RWPE1 (cell line): ENCODE measurements around the gene NFATC1.
"Not testable (repeated sequence)": the region's sequence is repeated elsewhere in the genome, so short reads cannot be mapped to it uniquely, and the experiment has no call there.

Experiments used
- CTCF ChIA-PET: fragments of 350-600 bp; sonication (Branson Sonifier 250); formaldehyde crosslinking; extraction: SDS; loops from one replicate; lab custom pipeline; 2021; lab: Yijun Ruan, JAX
- POLR2A ChIA-PET: fragments of 400-600 bp; formaldehyde crosslinking; extraction: SDS; loops from one replicate; lab custom pipeline; 2020; ENCODE audit warnings: antibody characterized with exemption; ENCODE audit not compliant: low non-redundant PET; lab: Yijun Ruan, JAX
- DNase-seq: peaks from one replicate; pipeline ENCODE4 v3.0.0; 2012; ENCODE audit warnings: low spot score
- H3K27ac ChIP-seq: fragments of 450-650 bp; 2 replicates; pipeline ENCODE4 v1.5.1; 2017
- TF ChIP-seq, protein P1 (sequence below): fragments of 450-650 bp; conservative IDR thresholded peaks from 2 replicates; pipeline ENCODE4 v1.5.1; 2017; ENCODE audit warnings: low read depth, mild to moderate bottlenecking

NFATC1 gene

DNA sequence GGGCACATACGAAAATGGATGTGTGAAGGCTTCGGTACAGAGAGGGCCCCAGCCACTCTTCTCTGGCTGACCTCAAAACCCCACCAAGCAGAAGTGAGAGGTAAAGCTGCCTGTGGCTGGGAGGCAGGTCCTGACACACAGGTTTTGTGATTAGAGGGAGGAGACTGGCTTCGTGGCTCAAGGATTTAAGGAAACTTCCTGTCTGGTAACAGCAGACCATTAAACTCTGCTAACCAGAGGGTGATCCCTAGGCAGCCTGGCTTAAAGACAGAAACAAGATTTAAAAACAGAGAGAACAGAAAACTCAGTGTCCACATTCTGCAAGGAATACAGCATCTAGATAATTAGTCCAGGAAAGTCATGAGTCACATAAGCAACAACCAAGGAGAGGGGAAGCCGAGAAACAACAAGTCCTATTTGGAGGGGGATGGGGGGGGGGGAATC, 101.9 kb downstream of the NFATC1 start:
- TF ChIP-seq, protein P1, sequence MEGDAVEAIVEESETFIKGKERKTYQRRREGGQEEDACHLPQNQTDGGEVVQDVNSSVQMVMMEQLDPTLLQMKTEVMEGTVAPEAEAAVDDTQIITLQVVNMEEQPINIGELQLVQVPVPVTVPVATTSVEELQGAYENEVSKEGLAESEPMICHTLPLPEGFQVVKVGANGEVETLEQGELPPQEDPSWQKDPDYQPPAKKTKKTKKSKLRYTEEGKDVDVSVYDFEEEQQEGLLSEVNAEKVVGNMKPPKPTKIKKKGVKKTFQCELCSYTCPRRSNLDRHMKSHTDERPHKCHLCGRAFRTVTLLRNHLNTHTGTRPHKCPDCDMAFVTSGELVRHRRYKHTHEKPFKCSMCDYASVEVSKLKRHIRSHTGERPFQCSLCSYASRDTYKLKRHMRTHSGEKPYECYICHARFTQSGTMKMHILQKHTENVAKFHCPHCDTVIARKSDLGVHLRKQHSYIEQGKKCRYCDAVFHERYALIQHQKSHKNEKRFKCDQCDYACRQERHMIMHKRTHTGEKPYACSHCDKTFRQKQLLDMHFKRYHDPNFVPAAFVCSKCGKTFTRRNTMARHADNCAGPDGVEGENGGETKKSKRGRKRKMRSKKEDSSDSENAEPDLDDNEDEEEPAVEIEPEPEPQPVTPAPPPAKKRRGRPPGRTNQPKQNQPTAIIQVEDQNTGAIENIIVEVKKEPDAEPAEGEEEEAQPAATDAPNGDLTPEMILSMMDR, result no peak
- POLR2A ChIA-PET, result no interaction called here
- CTCF ChIA-PET, result no interaction called here
- DNase-seq, result no peak
- H3K27ac ChIP-seq, result no peak overlapping the region

DNA sequence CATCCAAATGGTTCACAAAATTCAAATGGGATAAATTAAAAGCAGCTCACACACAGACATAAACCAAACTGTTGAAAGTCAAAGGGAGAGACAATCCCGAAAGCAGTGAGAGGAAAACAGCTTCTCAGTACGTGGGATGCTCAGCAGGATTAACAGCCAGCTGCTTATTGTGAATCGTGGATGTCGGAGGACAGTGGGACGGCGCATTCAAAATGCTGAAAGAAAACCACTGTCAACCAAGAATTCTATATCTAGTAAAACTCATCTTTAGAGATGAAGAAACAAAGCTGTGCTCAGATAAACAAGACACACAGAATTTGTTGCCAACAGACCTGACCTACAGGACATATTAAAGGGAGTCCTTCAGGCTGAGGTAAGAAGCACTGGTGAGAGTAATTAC, 102.9 kb downstream of the NFATC1 start:
- H3K27ac ChIP-seq, result no peak overlapping the region
- DNase-seq, result no peak
- CTCF ChIA-PET, result no interaction called here
- POLR2A ChIA-PET, result no interaction called here
- TF ChIP-seq, protein P1, result no peak

- DNase-seq, result no peak
- CTCF ChIA-PET, result no interaction called here
These were observed 105.3 kb downstream of the NFATC1 start for GRCh38 chr18:79501006-79501405.

GRCh38 chr18:79502782-79503181, 107.1 kb downstream of the NFATC1 start:
- no peak for DNase-seq
- H3K27ac ChIP-seq, result no peak overlapping the region
- TF ChIP-seq, protein P1, result no peak
- ChIA-PET POLR2A (no interaction called here), CTCF (no interaction called here)

More at GRCh38 chr18:79501006-79501405, 105.3 kb downstream of the NFATC1 start:
- TF ChIP-seq, protein P1, result no peak
- POLR2A ChIA-PET, result no interaction called here
- H3K27ac ChIP-seq, result no peak overlapping the region

GRCh38 chr18:79503406-79503805, 107.7 kb downstream of the NFATC1 start:
- ChIA-PET CTCF (no interaction called here), POLR2A (no interaction called here)
- TF ChIP-seq, protein P1, result no peak
- no peak for DNase-seq
- H3K27ac ChIP-seq, result no peak overlapping the region

GRCh38 chr18:79504034-79504433, 108.3 kb downstream of the NFATC1 start:
- no peak for DNase-seq
- no peak overlapping the region for H3K27ac ChIP-seq
- TF ChIP-seq, protein P1, result no peak
- ChIA-PET POLR2A (no interaction called here), CTCF (no interaction called here)

GRCh38 chr18:79504495-79504894, 108.8 kb downstream of the NFATC1 start:
- CTCF ChIA-PET, DNase-seq, H3K27ac ChIP-seq, POLR2A ChIA-PET: not testable (repeated sequence)

- CTCF ChIA-PET, DNase-seq, POLR2A ChIA-PET, H3K27ac ChIP-seq: not testable (repeated sequence)
These were observed 109.7 kb downstream of the NFATC1 start for GRCh38 chr18:79505465-79505864.
